Measurements from ENCODE around the gene SP1. TPM values are rescaled to one million over a fixed set of nuclear protein-coding genes. Genes with fewer than 3 reads are reported as not detected.

The SP1 gene
- total and polyA plus RNA-seq, 2 of the 4 experiments (the other 2 are of a cell fraction), result 19.7 to 53.6 TPM

GRCh38 chr12:53451661-53452158, 71.7 kb downstream of the SP1 start, which contains the start of gene PCBP2 (continued):
- peak; percentile 43; the same call in 1 of the 2 replicates for TF ChIP-seq RFX5 (IDR thresholded peaks at IDR 0.05; ENCODE audit: low read depth, low read length)

- intact Hi-C loops (cut with micrococcal nuclease), result loop anchor here (5.0 kb wide), 1 partner anchor 50 kb away; the partner anchor contains the start of gene TARBP2
- H4K8ac ChIP-seq (ENCODE audit: low read depth in 2 of 2, low read length in 2 of 2), result peak overlapping the region; percentile 61 to 96; a peak in 3 of 4 replicates
- H3K4me1 ChIP-seq (ENCODE audit: control insufficient read depth, insufficient read depth, low read length), result peaks cover 5% of the 10 kb centered on the region
- peaks cover 28% of the 10 kb centered on the region for H3K36me3 ChIP-seq (ENCODE audit: control insufficient read depth, insufficient read depth, low read length)
- ATAC-seq (ENCODE audit: low read depth) (peak; percentile 69), DNase-seq (peak; percentile 85)
- H3K14ac ChIP-seq (replicated peaks; ENCODE audit: low read depth, low read length), result peak overlapping the region; percentile 98
- peak overlapping the region; percentile 87 for H3K23ac ChIP-seq (ENCODE audit: low read depth, low read length)
- H3K9me1 ChIP-seq (ENCODE audit: insufficient read depth, low read length), result no peaks in the 10 kb centered on the region
- peak overlapping the region; percentile 96 for H2AK5ac ChIP-seq (ENCODE audit: low read depth, low read length)
- peak overlapping the region; percentile 96 for H3K9ac ChIP-seq (ENCODE audit: low read depth, low read length)
- BruUV-seq (replicated peaks), result no TSS peak
- ChIA-PET POLR2A (ENCODE audit: unreplicated experiment) (no interaction called here), CTCF (no interaction called here)
- dilution Hi-C loops (cut with HindIII; ENCODE audit: low sequenced_read_pairs, unreplicated experiment), result no loop called here
- H4K5ac ChIP-seq (ENCODE audit: low read depth, low read length), result peak overlapping the region; percentile 95
- H3K4ac ChIP-seq (ENCODE audit: low read depth, low read length), result peak overlapping the region; percentile 95
- H3K79me1 ChIP-seq (ENCODE audit: low read depth in 1 of 2, low read length in 2 of 2), result peaks cover 26 to 43% of the 10 kb centered on the region in 2 experiments
- no peak overlapping the region for H2BK15ac ChIP-seq (ENCODE audit: low read depth, low read length)
- in situ Hi-C loops (cut with MboI; ENCODE audit: low sequenced_read_pairs), result no loop called here
- peak overlapping the region; percentile 94 for H2AFZ ChIP-seq (replicated peaks; ENCODE audit: low read length, poor library complexity)
- H3K4me3 ChIP-seq (ENCODE audit: insufficient read depth, low read depth, low read length), result peak overlapping the region; percentile 98
- peaks cover 52% of the 10 kb centered on the region for H4K20me1 ChIP-seq (ENCODE audit: insufficient read depth, low read length)
- no peaks in the 10 kb centered on the region for H3K27me3 ChIP-seq (ENCODE audit: control insufficient read depth, insufficient read depth, low read length)
- peak overlapping the region; percentile 92 for H3K56ac ChIP-seq (ENCODE audit: extremely low read depth, insufficient read depth, low read length)
- 0% methylated on average over 12 of the region's 82 CpGs; no CpG with 5 or more reads in 1 of the 2 experiments for WGBS, 2 experiments (ENCODE audit: extremely low coverage in 2 of 2, insufficient read length in 1 of 2)
- no peak overlapping the region for H2BK20ac ChIP-seq (ENCODE audit: low read depth, low read length)
- peak overlapping the region; percentile 89 for H4K91ac ChIP-seq (ENCODE audit: insufficient read depth, low read depth, low read length)
- H3K18ac ChIP-seq (ENCODE audit: low read depth, low read length), result peak overlapping the region; percentile 93
- peak overlapping the region; percentile 92 for H3K27ac ChIP-seq (ENCODE audit: insufficient read depth, low read length)
- no peaks in the 10 kb centered on the region for H3K9me3 ChIP-seq (ENCODE audit: control insufficient read depth, insufficient read depth, low read length)
- H2AK9ac ChIP-seq (replicated peaks; ENCODE audit: low read depth, low read length, poor library complexity), result peak overlapping the region; percentile 99
- peak overlapping the region; percentile 98 for H3K4me2 ChIP-seq (ENCODE audit: low read depth, low read length)
- H2BK5ac ChIP-seq (ENCODE audit: low read depth, low read length, poor library complexity, severe bottlenecking), result peak overlapping the region; percentile 97
- H2BK120ac ChIP-seq (ENCODE audit: low read depth, low read length), result no peak overlapping the region
- TF ChIP-seq CTCF (conservative IDR thresholded peaks at IDR 0.05; ENCODE audit: low read depth, low read length), result peak; percentile 40
- TF ChIP-seq CEBPB (IDR thresholded peaks at IDR 0.05; ENCODE audit: low read depth, low read length), result no peak
- no peak for TF ChIP-seq USF2 (IDR thresholded peaks at IDR 0.05; ENCODE audit: low read depth, low read length)
- TF ChIP-seq FOS (IDR thresholded peaks at IDR 0.05; ENCODE audit: low read depth, low read length), result no peak
- TF ChIP-seq CHD1 (IDR thresholded peaks at IDR 0.05; ENCODE audit: low read depth, low read length), result peak; percentile 90; the same call in 1 of the 2 replicates
- TF ChIP-seq RFX5 (IDR thresholded peaks at IDR 0.05; ENCODE audit: low read depth, low read length), result no peak
- peak; percentile 75; the same call in 1 of the 2 replicates for TF ChIP-seq MAZ (IDR thresholded peaks at IDR 0.05; ENCODE audit: borderline replicate concordance, low read depth, low read length)
- TF ChIP-seq POLR2A (IDR thresholded peaks at IDR 0.05; ENCODE audit: low read depth, low read length), result peak; percentile 73
- no peak for TF ChIP-seq ELK1 (IDR thresholded peaks at IDR 0.05; ENCODE audit: borderline replicate concordance, low read depth, low read length)
- no peak for TF ChIP-seq MXI1 (IDR thresholded peaks at IDR 0.05; ENCODE audit: borderline replicate concordance, low read depth, low read length)
Observed at GRCh38 chr12:53452159-53453077, 72.4 kb downstream of the SP1 start.

Data from IMR-90 (cell line).